ENCODE data around the gene NFKB1. TPM values are rescaled to one million over a fixed set of nuclear protein-coding genes. Genes with fewer than 3 reads are reported as not detected.

Gene NFKB1
- total RNA-seq, 1 donor from 2014 or later = 20.6 TPM

DNA sequence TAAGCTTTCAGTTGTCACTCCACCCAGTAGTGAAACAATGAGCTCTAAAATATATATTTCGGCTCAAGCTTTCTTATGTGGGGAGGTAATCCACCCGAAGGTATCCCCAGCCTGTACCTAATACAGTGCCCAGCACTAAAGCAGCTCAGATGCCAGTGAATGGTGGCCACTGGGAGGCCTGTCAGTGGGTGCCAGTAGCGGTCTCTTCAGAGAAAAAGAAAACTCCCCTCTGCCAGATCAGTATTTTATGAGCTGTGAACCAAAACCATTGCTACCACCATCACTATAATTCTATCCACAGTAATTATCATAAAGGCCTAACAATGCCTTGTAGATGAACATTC, 835 bp upstream of the NFKB1 start:
- DNase-seq (ENCODE audit: extremely low spot score, unreplicated experiment) = no peak
- H3K4me1 Mint-ChIP-seq (ENCODE audit: unreplicated experiment) = peaks cover 25% of the 10 kb centered on the region
- no peaks in the 10 kb centered on the region for H3K36me3 Mint-ChIP-seq
- peaks cover 4% of the 10 kb centered on the region for H3K9me3 Mint-ChIP-seq
- peak; percentile 28 for TF ChIP-seq CTCF (conservative IDR thresholded peaks at IDR 0.05)
- H3K27ac Mint-ChIP-seq = peak overlapping the region; percentile 92
- H3K27me3 Mint-ChIP-seq = peaks cover 3% of the 10 kb centered on the region
- H3K4me3 Mint-ChIP-seq = peak overlapping the region; percentile 89

DNA sequence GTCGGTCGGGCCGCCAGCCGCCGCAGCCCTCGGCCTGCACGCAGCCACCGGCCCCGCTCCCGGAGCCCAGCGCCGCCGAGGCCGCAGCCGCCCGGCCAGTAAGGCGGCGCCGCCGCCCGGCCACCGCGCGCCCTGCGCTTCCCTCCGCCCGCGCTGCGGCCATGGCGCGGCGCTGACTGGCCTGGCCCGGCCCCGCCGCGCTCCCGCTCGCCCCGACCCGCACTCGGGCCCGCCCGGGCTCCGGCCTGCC, 213 bp downstream of the NFKB1 start:
- H3K4me1 Mint-ChIP-seq (ENCODE audit: unreplicated experiment) = peaks cover 25% of the 10 kb centered on the region
- no peak for TF ChIP-seq CTCF (conservative IDR thresholded peaks at IDR 0.05)
- peaks cover 3% of the 10 kb centered on the region for H3K27me3 Mint-ChIP-seq
- H3K36me3 Mint-ChIP-seq = no peaks in the 10 kb centered on the region
- peak overlapping the region; percentile 92 for H3K27ac Mint-ChIP-seq
- DNase-seq (ENCODE audit: extremely low spot score, unreplicated experiment) = no peak
- H3K4me3 Mint-ChIP-seq = peak overlapping the region; percentile 82
- H3K9me3 Mint-ChIP-seq = peaks cover 4% of the 10 kb centered on the region

- DNase-seq (ENCODE audit: extremely low spot score, unreplicated experiment) = no peak
- Mint-ChIP-seq H3K4me3 (peak overlapping the region; percentile 90), H3K36me3 (no peaks in the 10 kb centered on the region), H3K27ac (peak overlapping the region; percentile 97), H3K4me1 (ENCODE audit: unreplicated experiment) (peaks cover 20% of the 10 kb centered on the region), H3K27me3 (no peaks in the 10 kb centered on the region), H3K9me3 (peaks cover 4% of the 10 kb centered on the region)
- no peak for TF ChIP-seq CTCF (conservative IDR thresholded peaks at IDR 0.05)
Measured at GRCh38 chr4:102502543-102502818, 1.3 kb downstream of the NFKB1 start.

- no peaks in the 10 kb centered on the region for H3K27me3 Mint-ChIP-seq
- no peak for DNase-seq (ENCODE audit: extremely low spot score, unreplicated experiment)
- no peak for TF ChIP-seq CTCF (conservative IDR thresholded peaks at IDR 0.05)
- H3K4me1 Mint-ChIP-seq (ENCODE audit: unreplicated experiment) = peaks cover 20% of the 10 kb centered on the region
- H3K4me3 Mint-ChIP-seq = peak overlapping the region; percentile 90
- H3K36me3 Mint-ChIP-seq = no peaks in the 10 kb centered on the region
- peaks cover 4% of the 10 kb centered on the region for H3K9me3 Mint-ChIP-seq
- H3K27ac Mint-ChIP-seq = peak overlapping the region; percentile 97
Measured at GRCh38 chr4:102503301-102503746, 2.2 kb downstream of the NFKB1 start.

DNA sequence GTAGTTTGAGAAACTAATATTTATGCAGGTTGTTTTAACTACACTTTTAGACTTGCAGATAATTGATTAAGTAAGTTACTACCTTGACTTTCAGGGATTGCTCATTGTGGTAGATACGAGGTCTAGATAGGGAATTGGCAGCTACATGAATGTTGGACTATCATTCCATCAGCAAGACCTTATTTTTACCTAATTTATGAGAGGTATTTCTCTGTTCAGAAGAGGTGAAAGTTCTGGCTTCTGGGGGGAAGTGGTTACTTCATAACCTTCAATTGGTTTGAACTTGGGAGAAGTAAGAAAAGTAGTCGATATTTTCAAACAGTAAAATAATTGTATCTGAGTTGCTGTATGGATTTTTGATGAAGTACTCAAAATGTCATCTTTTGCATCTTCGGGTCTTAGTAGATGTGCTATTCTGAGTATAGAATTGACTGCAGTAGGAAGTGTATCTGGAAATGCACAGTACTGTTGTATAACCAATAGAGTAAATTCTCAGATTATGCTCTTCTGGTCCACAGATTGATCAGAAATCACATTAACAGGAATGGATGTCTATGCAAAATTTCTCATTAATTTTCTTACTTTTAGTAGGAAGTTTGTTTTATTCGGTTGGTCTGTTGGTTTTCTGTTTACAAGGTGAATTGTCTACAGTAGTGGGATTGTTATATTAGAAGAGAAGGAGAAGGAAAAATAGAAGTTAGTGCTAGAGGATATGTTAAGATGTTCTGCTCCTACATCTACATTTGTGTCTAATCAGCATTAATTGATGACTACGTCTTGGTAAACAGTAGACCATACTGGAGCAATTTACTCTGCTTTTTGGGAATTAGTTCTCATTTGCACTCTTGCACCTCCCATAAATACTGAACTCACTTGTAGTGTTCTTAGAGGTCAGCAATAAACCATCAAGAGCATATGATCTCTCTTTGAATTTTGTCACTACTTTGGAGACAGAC, 3.0 kb downstream of the NFKB1 start:
- Mint-ChIP-seq H3K9me3 (no peaks in the 10 kb centered on the region), H3K27ac (peak overlapping the region; percentile 97)

More for the DNA sequence above, 3.0 kb downstream of the NFKB1 start:
- Mint-ChIP-seq H3K4me1 (ENCODE audit: unreplicated experiment) (peaks cover 20% of the 10 kb centered on the region), H3K36me3 (no peaks in the 10 kb centered on the region), H3K27me3 (no peaks in the 10 kb centered on the region), H3K4me3 (peak overlapping the region; percentile 90)
- DNase-seq (ENCODE audit: extremely low spot score, unreplicated experiment) = no peak
- no peak for TF ChIP-seq CTCF (conservative IDR thresholded peaks at IDR 0.05)
